Effector CD8-positive, alpha-beta T cell (primary cell): ENCODE measurements around the gene LRMDA.

ENCODE experiments used
- DNase-seq: peaks from one replicate; lab custom pipeline; 2025; lab: John Stamatoyannopoulos, UW

The LRMDA gene

GRCh38 chr10:75916906-75917305, 485.5 kb downstream of the LRMDA start:
- no peak for DNase-seq

- no peak for DNase-seq
Measured at GRCh38 chr10:75919913-75920312, 488.5 kb downstream of the LRMDA start.

GRCh38 chr10:75922435-75922834, 491.0 kb downstream of the LRMDA start:
- DNase-seq: no peak

- no peak for DNase-seq
Measured at GRCh38 chr10:75924309-75924902, 493.0 kb downstream of the LRMDA start.

- DNase-seq: no peak
Measured at GRCh38 chr10:75925999-75926398, 494.6 kb downstream of the LRMDA start.

GRCh38 chr10:75926763-75927162, 495.3 kb downstream of the LRMDA start:
- no peak for DNase-seq

GRCh38 chr10:75928231-75928630, 496.8 kb downstream of the LRMDA start:
- no peak for DNase-seq

- DNase-seq: no peak
Measured at GRCh38 chr10:75929630-75930161, 498.3 kb downstream of the LRMDA start.

- DNase-seq: no peak
Measured at GRCh38 chr10:75932921-75933320, 501.5 kb downstream of the LRMDA start.

GRCh38 chr10:75935240-75935639, 503.8 kb downstream of the LRMDA start:
- no peak for DNase-seq

- no peak for DNase-seq
Measured at GRCh38 chr10:75935650-75936400, 504.4 kb downstream of the LRMDA start.

- DNase-seq: no peak
Measured at GRCh38 chr10:75936841-75937240, 505.4 kb downstream of the LRMDA start.

GRCh38 chr10:75937823-75938222, 506.4 kb downstream of the LRMDA start:
- no peak for DNase-seq

- DNase-seq: no peak
Measured at GRCh38 chr10:75938380-75939122, 507.1 kb downstream of the LRMDA start.

GRCh38 chr10:75939541-75939940, 508.1 kb downstream of the LRMDA start:
- no peak for DNase-seq

- DNase-seq: no peak
Measured at GRCh38 chr10:75940742-75941141, 509.3 kb downstream of the LRMDA start.

GRCh38 chr10:75941223-75941801, 509.9 kb downstream of the LRMDA start:
- no peak for DNase-seq

- no peak for DNase-seq
Measured at GRCh38 chr10:75944061-75944460, 512.6 kb downstream of the LRMDA start.

- DNase-seq: no peak
Measured at GRCh38 chr10:75948583-75948982, 517.2 kb downstream of the LRMDA start.

- DNase-seq: no peak
Measured at GRCh38 chr10:75950307-75950706, 518.9 kb downstream of the LRMDA start.

- DNase-seq: no peak
Measured at GRCh38 chr10:75950997-75951589, 519.7 kb downstream of the LRMDA start.

GRCh38 chr10:75951627-75952026, 520.2 kb downstream of the LRMDA start:
- DNase-seq: no peak
